GM19240 (cell line): ENCODE results near the gene KCNQ5.

Experiments used
- DNase-seq: peaks from one replicate; pipeline ENCODE4 v3.0.0; 2011; ENCODE audit warnings: low spot score; ENCODE audit not compliant: insufficient read length

KCNQ5 gene

DNA sequence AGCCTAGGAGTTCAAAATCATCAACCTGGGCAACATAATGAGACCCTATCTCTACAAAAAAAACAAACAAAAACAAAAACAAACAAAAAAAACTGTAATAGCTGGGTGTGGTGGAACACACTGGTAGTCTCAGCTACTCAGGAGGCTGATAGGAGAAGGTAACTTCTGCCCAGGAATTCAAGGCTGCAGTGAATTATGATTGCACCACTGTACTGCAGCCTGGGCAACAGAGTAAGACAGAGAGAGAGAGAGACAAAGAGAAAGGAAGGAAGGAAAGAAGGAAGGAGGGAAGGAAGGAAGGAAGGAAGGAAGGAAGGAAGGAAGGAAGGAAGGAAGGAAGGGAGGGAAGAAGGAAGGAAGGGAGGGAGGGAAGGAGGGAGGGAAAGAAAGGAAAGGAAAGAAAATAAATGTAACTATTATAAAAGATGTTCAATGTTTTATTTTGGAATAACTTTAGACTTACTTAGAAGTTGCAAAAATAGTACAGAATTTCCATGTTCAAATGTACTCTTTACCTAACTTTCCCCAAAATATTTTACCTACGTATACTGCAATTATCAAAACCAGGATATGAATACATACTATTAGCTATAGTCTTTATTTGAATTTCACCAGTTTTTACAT, 428.2 kb downstream of the KCNQ5 start:
- DNase-seq, result no peak

DNA sequence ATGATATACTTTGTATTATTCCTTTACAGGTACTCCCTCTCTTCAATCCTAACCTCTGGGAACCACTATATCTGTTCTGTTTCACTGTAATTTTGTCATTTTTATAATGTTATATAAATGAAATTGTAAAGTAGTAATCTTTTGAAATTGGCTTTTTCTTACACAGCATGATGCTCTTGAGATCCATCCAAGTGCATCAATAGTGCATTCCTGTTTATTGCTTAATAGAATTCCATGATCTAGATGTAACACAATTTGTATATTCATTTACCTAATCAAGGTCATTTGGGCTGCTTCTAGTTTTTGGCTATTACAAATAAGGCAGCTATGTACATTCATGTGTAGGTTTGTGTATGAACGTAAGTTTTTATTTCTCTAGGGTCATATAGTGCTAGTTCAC, 428.8 kb downstream of the KCNQ5 start:
- DNase-seq, result no peak

DNA sequence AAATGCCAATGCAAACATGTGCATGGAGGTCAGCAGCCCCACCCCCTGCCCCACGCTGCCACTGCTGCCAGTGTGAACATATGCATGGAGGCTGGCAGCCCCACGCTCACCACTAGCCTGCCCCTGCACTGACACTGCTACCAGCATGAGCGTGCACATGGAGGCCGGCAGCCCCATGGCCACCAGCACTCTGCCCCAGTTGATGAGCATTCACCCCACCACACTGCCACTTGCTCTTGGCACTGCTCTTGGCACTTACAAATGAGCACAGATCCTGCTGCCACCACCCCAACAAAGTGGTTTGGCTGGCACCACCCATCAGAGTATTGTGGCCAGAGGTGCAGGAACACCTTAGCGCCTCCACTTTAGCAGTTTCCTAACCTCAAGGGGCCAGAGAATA, 429.3 kb downstream of the KCNQ5 start:
- DNase-seq, result no peak

DNA sequence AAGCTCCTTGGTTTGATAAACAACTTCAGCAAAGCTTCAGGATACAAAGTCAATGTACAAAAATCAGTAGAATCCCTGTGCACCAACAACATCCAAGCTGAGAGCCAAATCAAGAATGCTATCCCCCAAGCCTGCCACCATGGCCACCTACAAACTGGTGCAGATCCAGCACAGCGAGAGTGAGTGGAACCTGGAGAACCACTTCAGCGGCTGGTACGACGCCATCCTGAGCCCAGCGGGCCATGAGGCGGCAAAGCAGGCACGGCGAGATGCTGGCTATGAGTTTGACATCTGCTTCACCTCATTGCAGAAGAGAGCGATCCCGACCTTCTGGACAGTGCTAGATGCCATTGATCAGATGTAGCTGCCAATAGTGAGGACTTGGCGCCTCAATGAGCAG, 433.1 kb downstream of the KCNQ5 start:
- DNase-seq, result no peak

- no peak for DNase-seq
Measured at GRCh38 chr6:73058736-73059135, 436.9 kb downstream of the KCNQ5 start.

- no peak for DNase-seq
Measured at GRCh38 chr6:73062130-73062529, 440.3 kb downstream of the KCNQ5 start.

DNA sequence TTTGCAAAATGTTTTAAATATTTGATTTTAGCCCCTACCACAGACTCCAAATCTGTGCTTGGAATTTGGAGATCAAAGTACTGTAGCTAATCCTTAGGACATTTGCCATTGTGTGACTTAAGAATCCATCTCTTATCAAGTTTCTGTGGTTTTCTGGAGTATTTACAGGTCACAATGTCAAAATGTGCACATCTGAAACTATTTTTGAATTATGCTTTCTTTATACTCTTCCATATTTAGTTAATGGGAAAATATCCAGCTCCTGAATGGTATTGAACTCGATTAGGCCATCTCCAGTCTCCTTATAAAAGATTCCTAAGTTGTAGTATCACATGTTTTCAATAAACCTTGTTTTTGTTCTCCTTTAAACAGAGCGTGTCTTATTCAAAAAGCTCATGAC, 441.0 kb downstream of the KCNQ5 start:
- no peak for DNase-seq

GRCh38 chr6:73064266-73064665, 442.4 kb downstream of the KCNQ5 start:
- no peak for DNase-seq

DNA sequence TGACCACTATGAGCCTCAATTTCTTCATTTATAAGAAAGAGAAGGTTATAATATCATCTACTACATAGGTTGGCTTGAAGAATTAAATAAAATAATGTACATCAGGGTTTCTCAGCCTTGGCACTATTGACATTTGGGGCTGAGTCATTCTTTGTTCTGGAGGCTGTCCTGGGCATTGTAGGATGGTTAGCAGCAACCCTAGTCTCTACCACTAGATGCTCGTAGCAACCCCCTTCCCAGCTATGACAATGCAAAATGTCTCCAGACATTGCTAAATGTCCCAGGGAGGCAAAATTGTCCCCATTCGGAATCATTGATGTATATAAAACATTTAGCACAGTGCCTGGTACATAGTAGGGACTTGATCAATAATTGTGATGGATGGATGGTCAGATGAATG, 451.4 kb downstream of the KCNQ5 start:
- no peak for DNase-seq

DNA sequence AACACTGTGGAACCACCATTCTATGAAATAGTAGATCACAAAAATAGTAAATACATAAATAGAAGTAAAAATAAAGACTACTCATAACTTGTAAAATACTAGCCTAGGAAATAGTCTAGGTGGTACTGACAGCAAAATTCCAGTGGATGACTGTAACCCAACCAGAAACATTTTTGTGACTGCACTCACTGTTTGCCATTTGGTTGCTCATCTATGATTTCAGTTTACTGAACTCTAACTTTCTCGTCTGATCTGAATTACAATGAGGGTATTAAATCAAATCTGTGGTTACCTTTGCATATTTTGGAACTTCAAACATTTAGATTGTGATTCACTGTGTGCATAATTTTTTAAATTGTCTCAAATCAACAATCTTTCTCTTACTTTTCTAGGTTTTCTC, 452.3 kb downstream of the KCNQ5 start:
- no peak for DNase-seq

DNA sequence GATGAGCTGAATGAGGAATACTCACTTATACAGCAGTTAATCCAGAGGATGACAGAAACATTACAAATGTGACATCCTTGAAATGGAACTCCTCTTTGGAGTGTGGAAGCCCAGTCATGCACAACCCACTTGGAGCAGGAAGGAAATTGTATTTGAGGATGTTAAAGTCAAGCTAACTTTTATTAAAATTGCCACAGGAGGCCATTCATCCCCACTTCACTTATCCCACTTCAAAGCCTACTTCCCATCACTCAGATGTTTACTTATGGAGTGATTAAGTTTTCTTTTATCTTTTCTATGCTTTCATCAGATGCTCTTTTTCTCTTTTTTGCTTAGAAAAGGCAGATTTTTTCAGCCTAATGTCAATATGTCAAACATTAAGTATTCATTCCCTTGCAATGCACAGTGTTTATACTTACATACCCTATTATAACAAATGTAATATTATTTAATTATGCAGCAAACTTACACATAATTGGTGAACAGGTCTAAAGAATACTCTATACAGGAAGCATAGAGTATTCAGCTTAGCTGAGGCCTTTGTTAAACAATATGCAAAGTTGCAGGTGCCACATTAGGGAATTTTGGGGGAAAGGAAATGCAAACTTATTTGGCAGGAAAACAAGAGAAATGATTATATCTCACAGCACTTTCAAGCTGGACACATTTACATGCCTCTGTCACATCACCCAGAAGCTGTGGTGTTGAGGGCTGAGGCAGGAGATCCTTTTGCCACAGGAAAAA, 454.5 kb downstream of the KCNQ5 start:
- no peak for DNase-seq

- no peak for DNase-seq
Measured at GRCh38 chr6:73078333-73078862, 456.5 kb downstream of the KCNQ5 start.

DNA sequence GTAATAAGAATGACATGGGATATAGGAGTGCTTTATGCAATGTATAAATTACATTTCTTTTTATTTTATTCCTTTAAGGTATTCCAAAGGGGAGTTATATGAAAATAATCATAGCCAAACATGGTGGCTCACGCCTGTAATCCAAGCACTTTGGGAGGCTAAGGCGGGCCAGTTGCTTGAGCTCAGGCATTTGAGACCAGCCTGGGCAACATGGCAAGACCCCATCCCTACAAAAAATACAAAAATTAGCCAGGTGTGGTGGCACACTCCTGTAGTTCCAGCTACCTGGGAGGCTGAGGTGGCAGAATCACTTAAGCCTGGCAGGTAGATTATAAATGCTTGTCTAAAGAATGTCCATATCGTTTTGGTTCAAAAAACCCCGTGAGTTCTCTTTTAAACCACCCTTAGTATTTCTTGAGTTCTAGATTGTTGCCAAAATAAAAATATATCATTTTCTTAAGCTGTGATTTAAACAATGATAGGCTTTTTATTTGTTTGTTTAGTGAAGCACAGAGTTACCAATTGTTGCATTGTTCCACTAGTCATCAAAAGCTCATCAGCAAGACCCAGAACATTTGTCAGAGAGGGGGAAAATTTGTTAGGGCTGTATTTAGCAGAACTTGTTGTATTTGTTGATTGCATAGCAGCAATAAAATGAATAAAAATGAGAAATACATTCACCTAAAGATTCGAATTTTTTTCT, 457.2 kb downstream of the KCNQ5 start:
- no peak for DNase-seq

- no peak for DNase-seq
Measured at GRCh38 chr6:73079611-73079955, 457.7 kb downstream of the KCNQ5 start.

DNA sequence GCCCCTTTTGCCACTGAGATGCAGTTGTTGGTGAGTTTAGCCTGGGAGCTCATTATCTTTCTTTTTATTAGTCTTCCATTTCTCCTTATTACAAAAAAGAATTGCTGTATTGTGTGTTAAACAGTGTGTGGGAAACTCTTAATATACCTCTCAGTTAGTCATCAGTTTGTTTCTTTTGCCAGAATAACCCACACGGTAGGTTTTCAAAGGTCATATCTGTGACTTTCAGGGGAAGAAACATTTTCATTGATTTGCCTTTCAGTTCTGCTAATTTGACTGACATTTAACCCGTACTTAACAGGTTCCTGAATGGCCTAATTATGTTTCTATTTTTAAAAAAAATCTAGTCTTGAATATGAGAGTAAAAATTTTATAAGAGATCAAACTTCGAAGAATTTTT, 458.1 kb downstream of the KCNQ5 start:
- DNase-seq, result no peak

DNA sequence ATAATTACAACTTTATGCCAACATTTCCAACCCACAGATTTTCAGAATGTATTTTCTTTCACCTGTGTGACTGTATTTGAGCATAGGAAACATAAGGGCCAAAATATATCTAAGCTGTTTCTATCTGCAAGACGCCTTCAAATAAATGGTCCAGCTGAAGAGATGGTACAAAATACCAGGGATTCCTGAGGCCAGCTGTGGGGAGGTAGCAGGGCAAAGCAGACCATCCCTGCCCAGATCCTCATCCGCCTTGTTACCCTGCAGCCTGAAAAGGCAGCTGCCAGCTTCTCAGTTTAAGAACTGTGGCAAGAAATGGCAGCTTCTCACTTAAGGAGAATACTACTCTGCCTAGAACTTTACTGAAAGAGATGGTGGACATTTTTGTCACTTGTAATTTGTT, 460.1 kb downstream of the KCNQ5 start:
- DNase-seq, result no peak

DNA sequence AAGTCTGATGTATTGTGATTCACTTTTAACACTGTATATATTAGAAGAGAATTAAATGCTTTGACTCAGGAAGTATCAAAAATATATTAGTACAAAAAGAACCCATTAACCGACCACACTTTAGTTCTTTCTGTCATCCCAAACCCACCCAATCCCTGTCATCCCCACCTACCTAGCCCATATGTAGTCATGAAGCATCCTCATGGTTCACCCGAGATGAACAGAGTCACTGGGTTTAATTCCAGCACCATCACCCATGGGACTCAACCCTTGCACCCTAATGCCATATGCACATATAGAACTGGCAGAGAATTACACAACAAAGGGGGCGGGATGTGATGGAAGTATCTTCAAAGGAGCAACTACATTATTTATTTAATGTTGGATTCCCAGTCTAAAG, 462.0 kb downstream of the KCNQ5 start:
- no peak for DNase-seq

DNA sequence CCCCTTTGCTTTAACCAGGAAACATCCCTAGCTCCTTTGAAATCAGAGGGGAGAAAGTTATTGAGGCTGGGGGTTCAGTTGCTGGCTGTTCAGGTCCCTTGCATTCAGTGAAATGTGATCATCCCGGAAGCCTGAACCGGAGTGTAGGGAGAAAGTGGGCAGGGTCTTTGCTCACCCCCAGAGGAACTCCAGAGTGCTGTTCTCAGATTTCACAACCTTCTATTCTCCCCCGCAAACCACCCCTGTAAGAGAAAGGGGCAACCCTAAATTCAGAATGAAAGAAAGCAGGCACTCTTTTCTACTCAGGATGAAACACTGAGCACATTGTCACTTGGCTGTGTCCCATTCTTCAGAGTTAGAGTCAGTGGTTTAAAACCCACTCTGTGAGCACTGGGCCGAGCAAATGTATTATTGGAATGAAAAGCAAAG, 463.6 kb downstream of the KCNQ5 start:
- DNase-seq, result no peak

- DNase-seq, result no peak
Measured at GRCh38 chr6:73086726-73087125, 464.9 kb downstream of the KCNQ5 start.

DNA sequence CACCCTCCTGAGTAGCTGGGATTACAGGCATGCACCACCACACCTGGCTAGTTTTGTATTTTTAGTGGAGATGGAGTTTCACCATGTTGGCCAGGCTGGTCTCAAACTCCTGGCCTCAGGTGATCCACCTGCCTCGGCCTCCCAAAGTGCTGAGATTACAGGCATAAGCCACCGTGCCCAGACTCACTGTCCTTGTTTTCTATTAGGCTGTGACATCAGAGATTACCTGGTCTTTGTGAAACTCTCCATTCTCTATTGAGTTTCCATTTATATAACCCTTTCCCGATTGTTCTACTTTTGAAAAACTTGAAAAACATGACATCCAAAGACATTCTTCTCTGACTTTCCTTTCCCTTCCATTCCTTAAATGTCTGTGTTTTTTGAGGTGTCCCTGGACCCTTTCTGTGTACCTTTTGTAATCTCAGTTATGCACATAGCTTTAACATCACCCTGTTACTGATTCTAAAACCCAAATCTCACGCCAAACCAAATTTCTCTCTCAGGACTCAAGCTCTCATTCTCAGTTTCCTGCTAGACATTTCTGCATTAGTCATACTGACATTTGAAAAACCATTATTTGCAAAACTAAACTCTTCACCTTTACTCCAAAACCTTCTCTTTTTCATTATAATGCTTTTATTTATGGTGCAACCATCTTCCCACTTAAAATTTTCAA, 466.4 kb downstream of the KCNQ5 start:
- DNase-seq, result no peak

GRCh38 chr6:73104921-73105320, 483.1 kb downstream of the KCNQ5 start:
- DNase-seq, result no peak

DNA sequence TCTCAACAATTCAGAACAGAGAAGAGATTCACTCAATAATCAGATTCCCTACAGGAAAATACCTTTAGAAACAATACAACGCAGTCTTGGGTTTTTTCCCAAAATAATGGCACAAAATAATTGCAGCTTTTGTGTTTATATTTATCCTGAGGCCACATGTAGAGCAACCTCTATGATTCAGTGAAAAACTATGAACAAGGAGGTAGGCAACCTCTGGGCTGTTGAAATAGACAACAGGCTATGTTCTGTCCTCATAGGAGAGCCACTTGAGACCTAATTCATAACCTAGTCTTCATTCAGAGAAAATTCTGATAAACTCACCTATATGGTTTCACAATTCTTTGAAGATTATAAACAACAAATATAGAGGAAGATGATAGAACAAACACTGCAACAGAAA, 485.2 kb downstream of the KCNQ5 start:
- DNase-seq, result no peak
